ENCODE measurements around the gene OXNAD1.
"Not testable (repeated sequence)": the region's sequence is repeated elsewhere in the genome, so short reads cannot be mapped to it uniquely, and the experiment has no call there.

OXNAD1 gene

DNA sequence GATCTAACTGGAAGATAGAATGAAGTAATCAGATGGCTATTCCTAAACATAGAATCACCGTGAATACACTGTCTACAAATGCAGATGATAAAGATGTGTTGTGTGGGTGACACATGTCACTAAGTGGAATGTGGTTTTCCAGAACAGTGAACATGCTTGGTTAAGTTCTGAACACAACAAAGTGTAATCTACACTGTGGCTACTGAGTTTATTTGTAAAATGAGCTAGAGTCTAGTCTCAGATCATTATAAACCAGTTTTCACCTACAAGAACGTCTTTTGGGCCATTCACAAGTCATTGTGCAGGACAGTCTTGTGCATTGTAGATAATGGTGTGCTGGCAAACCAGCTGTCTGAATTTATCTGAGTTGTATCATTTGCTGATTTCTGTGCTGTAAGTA lies 35.3 kb downstream of the OXNAD1 start:
- peaks cover 27% of the 10 kb centered on the region for H3K4me1 ChIP-seq (ENCODE audit: control insufficient read depth, insufficient read depth, low read length)

DNA sequence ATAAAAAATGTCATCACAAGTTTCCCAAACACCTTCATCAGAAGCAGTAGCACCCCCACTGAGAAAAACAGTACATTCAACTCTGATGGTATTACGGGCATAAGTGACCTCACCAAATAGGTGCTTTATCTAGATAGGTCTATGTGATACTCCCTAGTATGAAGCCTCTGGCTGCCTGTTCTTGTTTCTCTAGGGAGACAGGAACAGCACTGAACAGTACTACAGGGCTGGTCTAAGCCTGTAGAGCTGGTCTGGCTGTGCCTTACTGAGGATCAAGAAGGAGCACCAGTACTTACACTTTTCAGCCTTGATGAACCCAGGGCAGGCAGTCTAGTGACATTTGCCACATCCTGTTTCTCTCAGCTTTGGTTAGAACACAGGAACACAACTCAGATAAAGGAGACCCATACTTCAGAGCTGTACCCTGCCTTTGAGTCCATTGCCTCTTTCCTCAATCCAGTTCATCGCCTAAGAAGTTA lies 35.9 kb downstream of the OXNAD1 start:
- Histone ChIP-seq H3K4me3 (ENCODE audit: low read depth, low read length) (no peak overlapping the region), H3K4me1 (ENCODE audit: control insufficient read depth, insufficient read depth, low read length) (peaks cover 27% of the 10 kb centered on the region), H3K9ac (ENCODE audit: low read depth, low read length) (no peak overlapping the region), H3K27me3 (ENCODE audit: control insufficient read depth, insufficient read depth, low read length) (no peaks in the 10 kb centered on the region), H3K9me3 (ENCODE audit: control insufficient read depth, insufficient read depth, low read length) (no peaks in the 10 kb centered on the region), H3K36me3 (ENCODE audit: control insufficient read depth, insufficient read depth, low read length) (peaks cover 5% of the 10 kb centered on the region)

More for the DNA sequence above, 35.3 kb downstream of the OXNAD1 start:
- peaks cover 9% of the 10 kb centered on the region for H3K36me3 ChIP-seq (ENCODE audit: control insufficient read depth, insufficient read depth, low read length)
- H3K9me3 ChIP-seq (ENCODE audit: control insufficient read depth, insufficient read depth, low read length): no peaks in the 10 kb centered on the region
- H3K9ac ChIP-seq (ENCODE audit: low read depth, low read length): no peak overlapping the region
- no peak overlapping the region for H3K4me3 ChIP-seq (ENCODE audit: low read depth, low read length)
- H3K27me3 ChIP-seq (ENCODE audit: control insufficient read depth, insufficient read depth, low read length): no peaks in the 10 kb centered on the region

DNA sequence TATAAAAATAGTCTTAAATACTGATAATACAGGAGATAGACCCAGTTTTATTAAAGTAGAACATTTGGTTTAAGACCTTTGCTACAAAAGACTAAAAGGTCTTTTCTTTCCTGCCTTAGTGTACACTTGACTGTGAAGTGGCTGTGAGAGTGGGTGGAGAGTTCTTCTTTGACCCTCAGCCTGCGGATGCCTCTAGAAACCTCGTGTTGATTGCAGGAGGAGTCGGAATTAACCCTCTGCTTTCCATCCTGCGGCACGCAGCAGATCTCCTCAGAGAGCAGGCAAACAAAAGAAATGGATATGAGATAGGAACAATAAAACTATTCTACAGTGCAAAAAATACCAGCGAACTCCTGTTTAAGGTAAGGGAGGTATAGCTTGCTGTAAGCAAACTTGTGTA lies 36.5 kb downstream of the OXNAD1 start:
- H3K4me3 ChIP-seq (ENCODE audit: low read depth, low read length): no peak overlapping the region
- H3K9me3 ChIP-seq (ENCODE audit: control insufficient read depth, insufficient read depth, low read length): no peaks in the 10 kb centered on the region
- no peaks in the 10 kb centered on the region for H3K27me3 ChIP-seq (ENCODE audit: control insufficient read depth, insufficient read depth, low read length)
- H3K4me1 ChIP-seq (ENCODE audit: control insufficient read depth, insufficient read depth, low read length): peaks cover 27% of the 10 kb centered on the region
- H3K36me3 ChIP-seq (ENCODE audit: control insufficient read depth, insufficient read depth, low read length): peaks cover 4% of the 10 kb centered on the region
- H3K9ac ChIP-seq (ENCODE audit: low read depth, low read length): no peak overlapping the region

DNA sequence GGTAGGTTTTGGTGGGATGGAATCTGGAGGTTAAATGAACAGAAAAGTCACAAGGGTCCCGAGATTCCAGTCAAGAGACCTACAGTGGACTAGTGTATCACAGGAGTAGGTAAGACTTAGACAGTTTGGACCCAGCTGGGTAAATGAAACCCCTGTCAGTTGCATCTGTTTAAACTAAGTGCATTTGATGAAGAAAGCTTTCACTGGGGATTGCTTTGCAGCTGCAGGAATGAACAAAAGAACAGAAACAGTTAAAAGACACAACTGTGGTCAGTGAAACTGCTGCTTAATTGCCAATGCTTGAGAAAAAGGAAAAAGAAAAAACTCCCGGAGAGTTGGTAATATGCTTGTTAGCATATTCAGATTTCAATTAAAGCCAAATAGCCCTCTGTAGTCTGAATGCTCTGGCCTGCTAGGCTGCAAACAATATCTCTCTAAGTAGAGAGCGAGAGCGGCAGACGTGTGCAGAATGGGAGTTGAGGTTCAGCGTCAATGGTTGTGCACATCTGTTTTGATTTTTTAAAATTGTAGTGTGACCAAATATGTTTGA lies 37.1 kb downstream of the OXNAD1 start:
- H3K4me3 ChIP-seq (ENCODE audit: low read depth, low read length): no peak overlapping the region
- H3K9ac ChIP-seq (ENCODE audit: low read depth, low read length): no peak overlapping the region

DNA sequence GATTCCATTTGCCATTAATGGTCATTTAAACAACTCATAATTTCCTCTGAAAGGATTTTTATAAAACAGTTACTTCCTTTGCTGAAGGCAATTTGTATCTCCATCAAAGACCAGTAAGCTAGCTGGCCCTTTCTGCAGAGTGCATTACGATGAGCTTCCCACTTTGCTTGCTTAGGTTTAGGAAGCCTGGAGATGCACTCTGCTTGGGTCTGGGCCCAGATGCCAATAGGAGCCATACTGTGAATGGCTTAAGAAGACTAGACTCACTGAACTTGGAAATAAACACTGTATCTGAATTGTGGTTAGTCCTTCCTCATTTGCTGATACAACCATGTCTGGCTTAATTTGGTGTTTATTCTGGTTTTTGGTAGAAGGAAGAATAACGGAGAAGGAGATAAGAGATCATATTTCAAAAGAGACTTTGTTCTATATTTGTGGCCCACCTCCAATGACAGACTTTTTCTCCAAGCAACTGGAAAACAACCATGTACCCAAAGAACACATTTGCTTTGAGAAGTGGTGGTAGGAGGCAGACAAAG lies 38.1 kb downstream of the OXNAD1 start:
- no peaks in the 10 kb centered on the region for H3K9me3 ChIP-seq (ENCODE audit: control insufficient read depth, insufficient read depth, low read length)
- no peak overlapping the region for H3K9ac ChIP-seq (ENCODE audit: low read depth, low read length)
- no peak overlapping the region for H3K4me3 ChIP-seq (ENCODE audit: low read depth, low read length)
- peaks cover 4% of the 10 kb centered on the region for H3K36me3 ChIP-seq (ENCODE audit: control insufficient read depth, insufficient read depth, low read length)
- H3K4me1 ChIP-seq (ENCODE audit: control insufficient read depth, insufficient read depth, low read length): peaks cover 27% of the 10 kb centered on the region
- no peaks in the 10 kb centered on the region for H3K27me3 ChIP-seq (ENCODE audit: control insufficient read depth, insufficient read depth, low read length)

More for the DNA sequence above, 37.1 kb downstream of the OXNAD1 start:
- no peaks in the 10 kb centered on the region for H3K9me3 ChIP-seq (ENCODE audit: control insufficient read depth, insufficient read depth, low read length)
- no peaks in the 10 kb centered on the region for H3K27me3 ChIP-seq (ENCODE audit: control insufficient read depth, insufficient read depth, low read length)
- peaks cover 4% of the 10 kb centered on the region for H3K36me3 ChIP-seq (ENCODE audit: control insufficient read depth, insufficient read depth, low read length)
- H3K4me1 ChIP-seq (ENCODE audit: control insufficient read depth, insufficient read depth, low read length): peaks cover 27% of the 10 kb centered on the region

DNA sequence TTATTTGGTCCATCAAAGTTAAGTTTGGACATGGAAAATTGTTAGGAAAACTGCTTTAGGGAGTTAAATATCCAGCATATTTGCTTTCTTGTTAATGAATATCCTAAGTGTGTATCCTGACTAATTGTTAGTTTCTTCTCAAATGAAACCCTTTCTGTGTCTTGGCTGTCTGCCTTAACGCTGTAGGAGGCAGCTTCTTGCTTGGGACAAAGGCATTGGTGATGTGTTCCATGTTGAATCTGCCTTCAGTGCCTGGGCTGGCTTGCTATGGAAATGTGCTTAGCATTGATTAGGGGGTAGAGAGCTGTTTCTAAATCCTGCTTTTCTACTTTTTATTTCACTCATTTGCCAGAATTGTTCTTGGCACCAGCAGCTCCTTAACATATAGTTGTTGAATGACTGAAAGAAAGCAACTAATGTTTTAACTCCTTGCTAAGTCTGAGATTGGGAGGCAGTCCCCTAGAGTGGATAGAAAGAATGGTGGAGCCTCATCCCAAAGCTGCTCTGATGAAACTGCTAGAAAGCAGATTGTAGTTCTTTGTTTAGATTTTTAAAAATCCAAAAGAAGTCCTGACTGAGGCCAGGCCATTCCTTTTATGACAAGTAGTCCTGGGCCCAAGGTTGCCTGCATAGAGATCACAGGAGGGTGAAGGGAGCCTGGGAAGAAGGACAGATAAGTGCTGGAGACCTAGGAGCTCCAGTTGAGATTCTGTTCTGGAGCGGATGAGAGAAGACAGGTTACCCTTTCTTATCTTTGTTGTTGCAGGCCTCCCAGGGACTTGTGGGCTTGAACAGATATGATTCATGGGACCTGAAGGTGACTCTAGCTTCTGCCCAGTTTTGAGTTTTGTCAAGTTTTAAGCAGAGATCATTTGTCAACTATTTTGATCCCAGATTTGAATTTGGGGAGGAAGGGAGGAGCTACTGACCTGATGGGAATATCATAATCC lies 39.3 kb downstream of the OXNAD1 start:
- Histone ChIP-seq H3K4me3 (ENCODE audit: low read depth, low read length) (no peak overlapping the region), H3K9me3 (ENCODE audit: control insufficient read depth, insufficient read depth, low read length) (no peaks in the 10 kb centered on the region), H3K27me3 (ENCODE audit: control insufficient read depth, insufficient read depth, low read length) (no peaks in the 10 kb centered on the region), H3K36me3 (ENCODE audit: control insufficient read depth, insufficient read depth, low read length) (peaks cover 4% of the 10 kb centered on the region), H3K4me1 (ENCODE audit: control insufficient read depth, insufficient read depth, low read length) (peaks cover 27% of the 10 kb centered on the region), H3K9ac (ENCODE audit: low read depth, low read length) (no peak overlapping the region)

DNA sequence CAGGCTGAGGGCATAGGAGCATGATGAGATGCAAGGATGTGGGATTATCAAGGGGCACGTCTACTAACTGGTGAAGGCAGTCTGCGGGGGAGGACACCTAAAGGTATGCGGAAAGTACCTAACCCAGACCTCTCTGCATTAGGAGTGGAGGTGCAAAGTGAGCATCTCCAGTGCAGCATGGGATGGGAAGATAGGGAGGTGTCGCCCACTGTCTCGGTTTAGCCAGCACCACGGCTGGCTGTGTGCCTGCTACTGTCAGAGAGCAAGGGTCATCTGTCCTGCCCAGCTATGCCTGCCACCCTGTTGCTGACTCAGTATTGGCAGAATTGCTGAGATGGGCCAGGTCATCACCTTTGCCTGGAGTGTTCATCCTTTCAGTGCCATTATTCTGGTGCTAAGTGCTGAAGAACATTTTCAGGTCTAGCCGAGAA lies 40.1 kb downstream of the OXNAD1 start:
- H3K4me3 ChIP-seq (ENCODE audit: low read depth, low read length): no peak overlapping the region
- H3K9me3 ChIP-seq (ENCODE audit: control insufficient read depth, insufficient read depth, low read length): no peaks in the 10 kb centered on the region
- H3K36me3 ChIP-seq (ENCODE audit: control insufficient read depth, insufficient read depth, low read length): peaks cover 4% of the 10 kb centered on the region
- no peaks in the 10 kb centered on the region for H3K27me3 ChIP-seq (ENCODE audit: control insufficient read depth, insufficient read depth, low read length)
- peaks cover 27% of the 10 kb centered on the region for H3K4me1 ChIP-seq (ENCODE audit: control insufficient read depth, insufficient read depth, low read length)
- H3K9ac ChIP-seq (ENCODE audit: low read depth, low read length): no peak overlapping the region

DNA sequence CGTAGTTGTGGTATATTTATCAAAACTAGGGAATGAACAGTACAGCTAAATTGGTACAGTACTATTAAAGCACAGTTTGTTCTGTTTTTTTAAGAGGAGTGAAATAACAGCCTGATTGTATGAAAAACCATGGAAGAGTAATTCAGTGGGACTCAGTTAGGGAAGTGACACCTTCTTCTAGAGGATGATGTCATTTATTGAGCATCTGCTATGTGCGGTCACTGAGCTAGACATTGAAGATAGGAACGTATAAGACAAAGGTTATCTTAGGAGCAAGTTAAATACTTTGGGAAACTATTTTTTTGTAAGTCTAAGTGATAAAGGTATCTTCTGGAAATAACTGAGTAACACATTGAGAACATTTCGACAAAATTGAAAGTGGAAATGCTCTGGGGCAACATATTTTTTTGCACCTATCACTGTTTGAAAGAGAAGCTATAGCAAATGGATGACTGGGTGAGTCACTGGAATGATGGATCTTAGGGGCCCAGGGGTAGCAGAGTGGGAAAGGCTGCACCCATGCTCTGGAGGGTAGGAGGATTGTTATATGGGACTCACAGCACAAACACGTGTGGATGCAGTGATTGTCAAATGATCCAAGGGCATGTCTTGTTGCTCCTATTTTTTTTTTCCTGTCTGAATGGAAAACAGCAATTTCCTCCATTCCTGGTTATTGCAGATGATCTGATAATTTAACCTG lies 43.0 kb downstream of the OXNAD1 start:
- Histone ChIP-seq H3K9me3 (ENCODE audit: control insufficient read depth, insufficient read depth, low read length) (no peaks in the 10 kb centered on the region), H3K9ac (ENCODE audit: low read depth, low read length) (no peak overlapping the region), H3K27me3 (ENCODE audit: control insufficient read depth, insufficient read depth, low read length) (no peaks in the 10 kb centered on the region), H3K36me3 (ENCODE audit: control insufficient read depth, insufficient read depth, low read length) (peaks cover 4% of the 10 kb centered on the region), H3K4me1 (ENCODE audit: control insufficient read depth, insufficient read depth, low read length) (peaks cover 6% of the 10 kb centered on the region), H3K4me3 (ENCODE audit: low read depth, low read length) (no peak overlapping the region)

DNA sequence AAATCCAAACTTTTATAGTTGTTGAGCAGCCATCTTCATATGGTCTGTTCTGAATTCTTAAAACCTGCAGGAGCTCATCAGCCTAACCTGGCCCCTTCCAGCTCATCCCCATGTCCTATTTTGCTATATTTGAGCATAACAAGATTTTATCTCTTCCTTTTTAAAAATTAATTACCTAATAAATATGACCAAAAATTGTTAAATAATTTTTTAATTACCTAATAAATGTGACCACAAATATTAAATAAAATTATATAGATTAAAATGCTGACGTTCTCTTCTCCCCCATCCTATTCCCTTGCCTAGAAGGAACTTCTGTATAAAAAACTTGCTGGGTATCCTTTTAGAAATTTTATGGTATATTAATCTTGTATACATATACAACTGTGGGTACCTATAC lies 43.7 kb downstream of the OXNAD1 start:
- H3K9me3 ChIP-seq (ENCODE audit: control insufficient read depth, insufficient read depth, low read length): no peaks in the 10 kb centered on the region
- no peaks in the 10 kb centered on the region for H3K4me1 ChIP-seq (ENCODE audit: control insufficient read depth, insufficient read depth, low read length)
- no peak overlapping the region for H3K4me3 ChIP-seq (ENCODE audit: low read depth, low read length)
- H3K9ac ChIP-seq (ENCODE audit: low read depth, low read length): no peak overlapping the region
- no peaks in the 10 kb centered on the region for H3K27me3 ChIP-seq (ENCODE audit: control insufficient read depth, insufficient read depth, low read length)
- H3K36me3 ChIP-seq (ENCODE audit: control insufficient read depth, insufficient read depth, low read length): peaks cover 4% of the 10 kb centered on the region

DNA sequence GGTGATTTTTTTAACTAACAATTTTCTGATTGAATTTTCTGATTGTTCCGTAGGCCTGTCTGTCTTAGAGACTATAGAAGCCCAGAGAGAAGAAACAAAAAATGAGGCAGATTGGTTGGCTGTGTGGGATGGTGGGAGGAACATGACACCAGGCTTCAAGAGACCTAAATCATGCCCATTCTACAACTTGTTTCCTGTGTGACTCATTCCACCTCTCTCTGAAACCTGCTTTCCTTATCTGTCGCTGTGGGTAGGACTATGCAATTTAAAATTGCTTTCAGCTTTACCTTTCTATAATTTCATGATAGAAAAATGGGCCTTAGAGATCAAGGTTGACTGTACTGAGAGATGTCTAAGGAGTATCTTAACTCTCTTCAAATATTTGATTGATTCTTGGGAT lies 44.5 kb downstream of the OXNAD1 start:
- H3K9ac ChIP-seq (ENCODE audit: low read depth, low read length): no peak overlapping the region
- H3K27me3 ChIP-seq (ENCODE audit: control insufficient read depth, insufficient read depth, low read length): no peaks in the 10 kb centered on the region
- H3K9me3 ChIP-seq (ENCODE audit: control insufficient read depth, insufficient read depth, low read length): no peaks in the 10 kb centered on the region
- no peaks in the 10 kb centered on the region for H3K4me1 ChIP-seq (ENCODE audit: control insufficient read depth, insufficient read depth, low read length)
- peaks cover 4% of the 10 kb centered on the region for H3K36me3 ChIP-seq (ENCODE audit: control insufficient read depth, insufficient read depth, low read length)
- no peak overlapping the region for H3K4me3 ChIP-seq (ENCODE audit: low read depth, low read length)

DNA sequence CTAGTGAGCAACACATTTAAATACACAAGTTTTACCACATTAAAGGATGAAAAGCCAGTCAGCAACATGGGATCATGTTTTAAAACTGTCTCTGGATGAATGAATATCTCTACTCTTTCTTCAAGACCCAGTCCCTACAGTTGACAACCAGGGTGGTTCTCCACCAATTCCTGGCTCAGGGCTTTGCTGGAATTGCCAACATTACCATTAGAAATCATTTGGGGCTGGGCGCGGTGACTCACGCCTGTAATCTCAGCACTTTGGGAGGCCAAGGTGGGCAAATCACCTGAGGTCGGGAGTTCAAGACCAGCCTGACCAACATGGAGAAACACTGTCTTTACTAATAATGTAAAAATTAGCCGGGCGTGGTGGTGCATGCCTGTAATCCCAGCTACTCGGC lies 45.5 kb downstream of the OXNAD1 start:
- not testable (repeated sequence) for H3K9me3 ChIP-seq (ENCODE audit: control insufficient read depth, insufficient read depth, low read length); H3K36me3 ChIP-seq (ENCODE audit: control insufficient read depth, insufficient read depth, low read length); H3K4me1 ChIP-seq (ENCODE audit: control insufficient read depth, insufficient read depth, low read length); H3K9ac ChIP-seq (ENCODE audit: low read depth, low read length); H3K4me3 ChIP-seq (ENCODE audit: low read depth, low read length); H3K27me3 ChIP-seq (ENCODE audit: control insufficient read depth, insufficient read depth, low read length)

Data from iPS-15b (cell line).